Neural progenitor cell (in vitro differentiated cells): ENCODE data around the gene DNM2. TPM values are rescaled to one million over a fixed set of nuclear protein-coding genes. Genes with fewer than 3 reads are reported as not detected.

ENCODE experiments used
- DNase-seq: peaks from one replicate; pipeline ENCODE4 v3.0.0-alpha.2; 2016; ENCODE audit warnings: low spot score
- H2AFZ ChIP-seq: fragments of 200-600 bp; sonication (generic); replicated peaks from 2 replicates; pipeline ENCODE4 v1.6.1; 2016; ENCODE audit warnings: antibody characterized with exemption
- H3F3A ChIP-seq: fragments of 200-600 bp; sonication (generic); 2 replicates; pipeline ENCODE4 v1.6.1; 2016; ENCODE audit warnings: antibody characterized with exemption, low read depth
- H3K27ac ChIP-seq: fragments of 200-600 bp; sonication (generic); 2 replicates; pipeline ENCODE4 v1.5.1; 2016; ENCODE audit warnings: mild to moderate bottlenecking
- H3K27me3 ChIP-seq: fragments of 200-600 bp; sonication (generic); 2 replicates; pipeline ENCODE4 v1.6.1; 2016; ENCODE audit warnings: mild to moderate bottlenecking, moderate library complexity
- H3K36me3 ChIP-seq: fragments of 200-600 bp; sonication (generic); 2 replicates; pipeline ENCODE4 v1.5.1; 2016
- H3K4me1 ChIP-seq: fragments of 200-600 bp; sonication (generic); 2 replicates; pipeline ENCODE4 v1.6.1; 2016; ENCODE audit warnings: mixed run types
- H3K4me2 ChIP-seq: fragments of 200-600 bp; sonication (generic); 2 replicates; pipeline ENCODE4 v1.6.1; 2016
- H3K4me3 ChIP-seq: fragments of 200-600 bp; sonication (generic); 2 replicates; pipeline ENCODE4 v1.5.1; 2016
- H3K79me2 ChIP-seq: fragments of 200-600 bp; sonication (generic); 2 replicates; pipeline ENCODE4 v1.6.1; 2016; ENCODE audit warnings: low read depth
- H3K9ac ChIP-seq: fragments of 200-600 bp; sonication (generic); 2 replicates; pipeline ENCODE4 v1.6.1; 2016
- H3K9me3 ChIP-seq: fragments of 200-600 bp; sonication (generic); 2 replicates; pipeline ENCODE4 v1.5.1; 2016; ENCODE audit warnings: low read depth
- H4K20me1 ChIP-seq: fragments of 200-600 bp; sonication (generic); 2 replicates; pipeline ENCODE4 v1.6.1; 2016; ENCODE audit warnings: low read depth
- H3K27ac Mint-ChIP-seq: 3 replicates; pipeline ENCODE4 v1.8.0; 2021; ENCODE audit warnings: mixed read lengths
- H3K27me3 Mint-ChIP-seq: 2 replicates; pipeline ENCODE4 v1.8.0; 2022; ENCODE audit warnings: low read depth, mild to moderate bottlenecking, inconsistent platforms, moderate library complexity, mixed read lengths; ENCODE audit not compliant: insufficient read depth
- H3K36me3 Mint-ChIP-seq: 3 replicates; pipeline ENCODE4 v1.8.0; 2021; ENCODE audit warnings: mixed read lengths
- H3K4me1 Mint-ChIP-seq: 3 replicates; pipeline ENCODE4 v1.8.0; 2021; ENCODE audit warnings: mixed read lengths
- H3K4me3 Mint-ChIP-seq: 3 replicates; pipeline ENCODE4 v1.8.0; 2021; ENCODE audit warnings: mild to moderate bottlenecking, moderate library complexity, mixed read lengths
- H3K9me3 Mint-ChIP-seq: 3 replicates; pipeline ENCODE4 v1.8.0; 2020; ENCODE audit warnings: mixed read lengths
- CTCF ChIP-seq: fragments of 200-600 bp; sonication (generic); IDR thresholded peaks from 2 replicates; pipeline ENCODE4 v1.5.1; 2017; ENCODE audit warnings: antibody characterized with exemption, mild to moderate bottlenecking
- EZH2 ChIP-seq: fragments of 200-600 bp; sonication (generic); IDR thresholded peaks from 2 replicates; pipeline ENCODE4 v1.6.1; 2017; ENCODE audit warnings: antibody characterized with exemption, mild to moderate bottlenecking, moderate library complexity
- EZH2phosphoT487 ChIP-seq: fragments of 200-600 bp; sonication (generic); IDR thresholded peaks from 2 replicates; pipeline ENCODE4 v1.6.1; 2017; ENCODE audit warnings: antibody characterized with exemption
- microRNA counts: library from miRNA; unstranded; fragments of <30 nt; microRNA quantifications from one replicate; lab custom pipeline; 2016
- microRNA-seq: library from miRNA; unstranded; fragments of <30 nt; microRNA quantifications from one replicate; pipeline ENCODE4, GENCODE V29; 2016
- small RNA-seq: library from RNA; depleted of rRNA; stranded (forward); fragments of <200 nt; gene quantifications from one replicate; pipeline ENCODE3, GENCODE V24; 2015
- total RNA-seq: library from RNA; depleted of rRNA; stranded (reverse); fragments of >200 nt; gene quantifications from 2 replicates; pipeline ENCODE4 v1.2.3, GENCODE V29; 2015; ENCODE audit warnings: low replicate concordance

DNM2 gene
- total RNA-seq, 1 donor from 2014 or later, result 49.9 TPM

- no peaks in the 10 kb centered on the region for H3K9me3 Mint-ChIP-seq
- no peak overlapping the region for H3K4me2 ChIP-seq
- H3K4me1 ChIP-seq, result peaks cover 22% of the 10 kb centered on the region
- H4K20me1 ChIP-seq, result peaks cover 94% of the 10 kb centered on the region
- no peak overlapping the region for H3K27ac ChIP-seq
- peaks cover 2% of the 10 kb centered on the region for H3K27me3 Mint-ChIP-seq
- no peaks in the 10 kb centered on the region for H3K9me3 ChIP-seq
- DNase-seq, result no peak
- H3K4me3 Mint-ChIP-seq, result no peak overlapping the region
- H3K36me3 Mint-ChIP-seq, result no peaks in the 10 kb centered on the region
- peak overlapping the region; percentile 29 for H3K27ac Mint-ChIP-seq
- TF ChIP-seq EZH2phosphoT487 (no peak), EZH2 (no peak), CTCF (no peak)
- peaks cover 100% of the 10 kb centered on the region for H3K79me2 ChIP-seq
- H3K4me1 Mint-ChIP-seq, result peaks cover 56% of the 10 kb centered on the region
- H2AFZ ChIP-seq, result no peak overlapping the region
- peaks cover 21% of the 10 kb centered on the region for H3F3A ChIP-seq
- H3K36me3 ChIP-seq, result no peaks in the 10 kb centered on the region
- H3K4me3 ChIP-seq, result no peak overlapping the region
- no peak overlapping the region for H3K9ac ChIP-seq
- no peaks in the 10 kb centered on the region for H3K27me3 ChIP-seq
Observed at GRCh38 chr19:10878253-10878652, 160.4 kb downstream of the DNM2 start.

MicroRNAs encoded within 50 kb of the gene (microRNA counts, 767-probe panel; counts per million panel counts)
- 460 counts per million, percentile 90 among the panel's probes with 10 or more counts for microRNA hsa-miR-638 (lab: Ali Mortazavi, UCI)

Small RNAs within 50 kb of the gene (microRNA-seq; reads per million reads assigned to microRNA genes)
- gene MIR199A1 (not detected), gene MIR4748 (not detected), gene MIR638 (not detected), gene MIR6793 (not detected)

Small RNAs within 50 kb of the gene (small RNA-seq; reads per million reads assigned to genes)
- gene MIR199A1 (not detected), gene MIR4748 (not detected), gene MIR638 (not detected), gene MIR6793 (not detected)

Other genes with a start within 250 kb of the DNM2 start
- 25.2 and 41.7 TPM in 2 replicates for gene KEAP1, start 214.7 kb upstream of the DNM2 start, total RNA-seq
- gene S1PR5, start 200.6 kb upstream of the DNM2 start, total RNA-seq, result 0.15 and 1.1 TPM in 2 replicates
- 5.1 and 29.6 TPM in 2 replicates for gene ATG4D, start 174.2 kb upstream of the DNM2 start, total RNA-seq
- 16.4 and 27.4 TPM in 2 replicates for gene KRI1, start 152.1 kb upstream of the DNM2 start, total RNA-seq
- 3.4 and 4.4 TPM in 2 replicates for gene CDKN2D, start 149.1 kb upstream of the DNM2 start, total RNA-seq
- 3.6 and 3.9 TPM in 2 replicates for gene AP1M2, start 130.8 kb upstream of the DNM2 start, total RNA-seq
- gene SLC44A2, start 92.5 kb upstream of the DNM2 start, total RNA-seq, result 45.6 and 81.8 TPM in 2 replicates
- 477 and 633 TPM in 2 replicates for gene ILF3, start 63.7 kb upstream of the DNM2 start, total RNA-seq
- gene QTRT1, start 16.6 kb upstream of the DNM2 start, total RNA-seq, result 20.4 and 46.9 TPM in 2 replicates
- gene TMED1, start 118.1 kb downstream of the DNM2 start, total RNA-seq, result 27.0 and 57.9 TPM in 2 replicates
- 0.62 TPM in 1 of 2 replicates, not detected in the other for gene C19orf38, start 130.3 kb downstream of the DNM2 start, total RNA-seq
- 34.4 and 97.5 TPM in 2 replicates for gene CARM1, start 153.5 kb downstream of the DNM2 start, total RNA-seq
- gene YIPF2, start 210.6 kb downstream of the DNM2 start, total RNA-seq, result 11.9 and 36.8 TPM in 2 replicates
- gene TIMM29, start 210.7 kb downstream of the DNM2 start, total RNA-seq, result 24.4 and 34.9 TPM in 2 replicates
- 169 and 257 TPM in 2 replicates for gene SMARCA4, start 243.0 kb downstream of the DNM2 start, total RNA-seq